GM21723 (cell line): Measurements from ENCODE around the gene SKIC8.

Experiments used
- ATAC-seq: cut with Tn5 transposase; IDR thresholded peaks from one replicate; pipeline ENCODE4 v1.9.1; 2021; ENCODE audit warnings: mild to moderate bottlenecking, moderate library complexity; ENCODE audit not compliant: unreplicated experiment

The SKIC8 gene

GRCh38 chr15:78299101-78299930 lies at the start of gene SKIC8:
Gene SKIC8, minus strand, starts transcription at chr15:78299609. Its CDS starts 3,923 bp downstream, at chr15:78295686.
- ATAC-seq: peak; percentile 79

- no peak for ATAC-seq
Observed at GRCh38 chr15:78347586-78348543, 48.5 kb upstream of the SKIC8 start.

- ATAC-seq: no peak
Observed at GRCh38 chr15:78345396-78346125, 46.2 kb upstream of the SKIC8 start.

- no peak for ATAC-seq
Observed at GRCh38 chr15:78343276-78344060, 44.1 kb upstream of the SKIC8 start.

GRCh38 chr15:78342021-78342420 lies 42.6 kb upstream of the SKIC8 start:
- ATAC-seq: no peak

- no peak for ATAC-seq
Observed at GRCh38 chr15:78341057-78341987, 41.9 kb upstream of the SKIC8 start.

- ATAC-seq: no peak
Observed at GRCh38 chr15:78340231-78341056, 41.0 kb upstream of the SKIC8 start, which contains the start of gene CRABP1. Gene CRABP1, plus strand, starts transcription at chr15:78340353. Its CDS starts 76 bp downstream, at chr15:78340429.

- ATAC-seq: no peak
Observed at GRCh38 chr15:78339559-78339958, 40.1 kb upstream of the SKIC8 start.

GRCh38 chr15:78338781-78339180 lies 39.4 kb upstream of the SKIC8 start:
- ATAC-seq: no peak

GRCh38 chr15:78335985-78336384 lies 36.6 kb upstream of the SKIC8 start:
- ATAC-seq: no peak

GRCh38 chr15:78334845-78335244 lies 35.4 kb upstream of the SKIC8 start:
- no peak for ATAC-seq

GRCh38 chr15:78329625-78330024 lies 30.2 kb upstream of the SKIC8 start:
- no peak for ATAC-seq

GRCh38 chr15:78327466-78327865 lies 28.1 kb upstream of the SKIC8 start:
- ATAC-seq: no peak

GRCh38 chr15:78325092-78325843 lies 25.9 kb upstream of the SKIC8 start:
- no peak for ATAC-seq

- no peak for ATAC-seq
Observed at GRCh38 chr15:78324144-78324543, 24.7 kb upstream of the SKIC8 start.

GRCh38 chr15:78323693-78324092 lies 24.3 kb upstream of the SKIC8 start:
- ATAC-seq: no peak

GRCh38 chr15:78322724-78323521 lies 23.5 kb upstream of the SKIC8 start:
- ATAC-seq: no peak
